Femur (tissue), 1 donor: ENCODE results near the gene CIART.
"Not testable (repeated sequence)": the region's sequence is repeated elsewhere in the genome, so short reads cannot be mapped to it uniquely, and the experiment has no call there.

Experiments used
- DNase-seq: peaks from one replicate; pipeline ENCODE4 v3.0.0-alpha.2; 2017

The CIART gene

GRCh38 chr1:150262388-150263320 lies 19.7 kb upstream of the CIART start:
- DNase-seq = no peak

GRCh38 chr1:150263549-150263948 lies 18.8 kb upstream of the CIART start:
- no peak for DNase-seq

- no peak for DNase-seq
These were observed 14.5 kb upstream of the CIART start for GRCh38 chr1:150267896-150268295.

- peak; percentile 40 for DNase-seq
These were observed 14.0 kb upstream of the CIART start for GRCh38 chr1:150268340-150268704.

GRCh38 chr1:150268705-150269403 lies 13.5 kb upstream of the CIART start, which contains the start of gene APH1A:
Gene APH1A, minus strand, starts transcription at chr1:150269016. Its CDS starts 206 bp downstream, at chr1:150268810.
- DNase-seq = peak; percentile 98

- DNase-seq = no peak
These were observed 12.9 kb upstream of the CIART start for GRCh38 chr1:150269451-150269850.

- DNase-seq = no peak
These were observed 10.9 kb upstream of the CIART start for GRCh38 chr1:150271291-150271959.

GRCh38 chr1:150273311-150273710 lies 9.0 kb upstream of the CIART start:
- DNase-seq = no peak

- no peak for DNase-seq
These were observed 2.1 kb upstream of the CIART start for GRCh38 chr1:150280138-150280707.

GRCh38 chr1:150281221-150281757 lies 1.1 kb upstream of the CIART start:
- DNase-seq = peak; percentile 76

- DNase-seq = no peak
These were observed 204 bp downstream of the CIART start for GRCh38 chr1:150282558-150282958.

GRCh38 chr1:150283260-150283659 lies 906 bp downstream of the CIART start:
- DNase-seq = no peak

GRCh38 chr1:150288382-150288781 lies 6.0 kb downstream of the CIART start:
- no peak for DNase-seq

- no peak for DNase-seq
These were observed 6.5 kb downstream of the CIART start for GRCh38 chr1:150288822-150289221.

GRCh38 chr1:150293433-150294253 lies 11.3 kb downstream of the CIART start, which contains the start of gene MRPS21:
Gene MRPS21, plus strand, starts transcription at chr1:150293861. Its CDS starts 506 bp downstream, at chr1:150294367.
- peak; percentile 96 for DNase-seq

- no peak for DNase-seq
These were observed 13.1 kb downstream of the CIART start for GRCh38 chr1:150295476-150295875.

- no peak for DNase-seq
These were observed 17.4 kb downstream of the CIART start for GRCh38 chr1:150299716-150300115.

GRCh38 chr1:150302338-150302737 lies 20.0 kb downstream of the CIART start:
- no peak for DNase-seq

GRCh38 chr1:150302902-150303301 lies 20.5 kb downstream of the CIART start:
- no peak for DNase-seq

GRCh38 chr1:150308585-150308984 lies 26.2 kb downstream of the CIART start:
- not testable (repeated sequence) for DNase-seq

- DNase-seq = peak; percentile 64
These were observed 27.6 kb downstream of the CIART start for GRCh38 chr1:150309758-150310508.
